Measurements from ENCODE around the gene ASGR1.

The ASGR1 gene

GRCh38 chr17:7207120-7208001 lies 28.2 kb upstream of the ASGR1 start:
- DNase-seq (ENCODE audit: insufficient read length, low spot score) (no peak), FAIRE-seq (no peak)
- TF ChIP-seq CTCF (IDR thresholded peaks at IDR 0.05; ENCODE audit: insufficient read depth, missing control alignments): no peak

- no peak for TF ChIP-seq CTCF (IDR thresholded peaks at IDR 0.05; ENCODE audit: insufficient read depth, missing control alignments)
- FAIRE-seq (no peak), DNase-seq (ENCODE audit: insufficient read length, low spot score) (no peak)
Observed at GRCh38 chr17:7205561-7205960, 26.4 kb upstream of the ASGR1 start.

DNA sequence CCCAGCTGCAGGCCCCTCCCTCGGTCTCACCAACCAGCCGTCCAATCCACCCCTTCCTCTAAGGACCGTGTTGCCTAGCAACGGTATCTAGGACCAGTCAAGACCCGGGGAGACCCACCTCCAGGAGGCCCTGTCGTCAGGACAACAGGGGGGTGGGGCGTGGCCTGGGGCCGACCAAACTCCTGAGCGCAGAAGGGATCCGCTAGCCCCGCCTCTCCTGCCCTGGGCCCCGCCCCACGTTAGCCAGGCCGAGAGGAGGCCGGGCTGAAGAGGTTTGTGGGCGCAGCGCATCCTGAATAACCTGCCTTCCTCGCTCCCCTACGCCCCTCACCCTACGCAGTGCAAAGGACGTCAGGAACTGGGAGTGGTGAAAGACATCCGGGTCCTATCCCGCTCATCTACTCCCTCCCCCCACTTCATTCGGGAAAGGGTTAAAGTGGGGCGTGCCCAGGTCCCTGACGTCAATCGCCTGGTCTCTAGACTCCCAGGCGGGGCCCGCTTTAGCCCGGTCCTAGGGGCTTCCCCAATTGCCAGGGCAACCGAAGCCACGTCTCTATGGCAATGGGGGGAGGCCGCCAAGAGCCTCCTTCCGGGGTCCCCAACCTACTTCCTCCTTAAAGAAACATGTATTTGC lies 25.8 kb upstream of the ASGR1 start:
- FAIRE-seq (no peak), DNase-seq (ENCODE audit: insufficient read length, low spot score) (peak; percentile 98)
- no peak for TF ChIP-seq CTCF (IDR thresholded peaks at IDR 0.05; ENCODE audit: insufficient read depth, missing control alignments)

DNA sequence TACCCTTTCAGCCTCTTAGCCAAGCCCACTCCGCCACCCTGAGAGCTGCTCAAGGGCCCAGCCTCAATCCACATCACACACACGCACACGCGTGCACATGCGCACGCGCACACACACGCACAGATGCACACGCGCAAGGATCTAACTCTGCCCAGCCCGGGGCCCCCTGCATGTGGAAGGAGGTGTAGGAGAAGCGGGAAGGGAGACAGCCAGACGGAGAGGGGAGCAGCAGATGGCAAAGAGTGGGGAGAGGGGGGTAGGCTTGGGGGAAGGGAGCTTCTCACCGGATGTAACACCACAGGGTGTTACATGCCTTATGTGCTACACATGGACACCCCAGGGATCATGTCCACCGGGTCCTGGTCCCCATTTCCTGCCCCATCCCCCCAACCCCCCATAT lies 25.2 kb upstream of the ASGR1 start:
- FAIRE-seq (no peak), DNase-seq (ENCODE audit: insufficient read length, low spot score) (peak; percentile 65)
- TF ChIP-seq CTCF (IDR thresholded peaks at IDR 0.05; ENCODE audit: insufficient read depth, missing control alignments): no peak

- DNase-seq (ENCODE audit: insufficient read length, low spot score) (no peak), FAIRE-seq (no peak)
- TF ChIP-seq CTCF (IDR thresholded peaks at IDR 0.05; ENCODE audit: insufficient read depth, missing control alignments): no peak
Observed at GRCh38 chr17:7203391-7203790, 24.2 kb upstream of the ASGR1 start.

GRCh38 chr17:7196651-7197401 lies 17.7 kb upstream of the ASGR1 start:
- no peak for DNase-seq (ENCODE audit: insufficient read length, low spot score)
- no peak for TF ChIP-seq CTCF (IDR thresholded peaks at IDR 0.05; ENCODE audit: insufficient read depth, missing control alignments)
- FAIRE-seq: no peak

Data from D721Med (cell line).